Right atrium auricular region (tissue), 2 donors: ENCODE measurements around the gene CLIP4. TPM values are rescaled to one million over a fixed set of nuclear protein-coding genes. Genes with fewer than 3 reads are reported as not detected.

ENCODE experiments used
- DNase-seq: peaks from one replicate; pipeline ENCODE4 v3.0.0-alpha.2; 2019; ENCODE audit warnings: low spot score
- H3K27ac ChIP-seq, 2 donors: fragments of 200-600 bp; sonication (generic); 1 replicate in 1 of 2; 2 replicates in 1 of 2; pipeline ENCODE4 v1.5.1; 2016 to 2019
- H3K27me3 ChIP-seq, 2 donors: fragments of 200-600 bp; sonication (generic); one replicate each; pipeline versions ENCODE4 v1.5.1 to v1.6.0; 2017 to 2019
- H3K36me3 ChIP-seq: fragments of 200-600 bp; sonication (generic); one replicate; pipeline ENCODE4 v1.5.1; 2016
- H3K4me1 ChIP-seq, 2 donors: fragments of 200-600 bp; sonication (generic); one replicate each; pipeline versions ENCODE4 v1.5.1 to v1.6.0; 2017 to 2019
- H3K4me3 ChIP-seq, 2 donors: fragments of 200-600 bp; sonication (generic); 1 replicate in 1 of 2; 2 replicates in 1 of 2; pipeline ENCODE4 v1.5.1; 2017 to 2019; ENCODE audit warnings: mild to moderate bottlenecking in 1 of 2, moderate library complexity in 1 of 2
- H3K9me3 ChIP-seq, 2 donors: fragments of 200-600 bp; sonication (generic); one replicate each; pipeline ENCODE4 v1.5.1; 2019
- CTCF ChIP-seq, 2 donors: fragments of 200-600 bp; sonication (generic); IDR thresholded peaks; one replicate each; pipeline ENCODE4 v1.5.1; 2019; ENCODE audit warnings: antibody characterized with exemption in 2 of 2
- total RNA-seq, 2 donors: library from RNA; depleted of rRNA; stranded (reverse); fragments of >200 nt; gene quantifications; one replicate each; pipeline ENCODE4 v1.1.0, GENCODE V29; 2016

CLIP4 gene
- total RNA-seq, 2 donors from 2014 or later: 66.5 to 71.0 TPM

DNA sequence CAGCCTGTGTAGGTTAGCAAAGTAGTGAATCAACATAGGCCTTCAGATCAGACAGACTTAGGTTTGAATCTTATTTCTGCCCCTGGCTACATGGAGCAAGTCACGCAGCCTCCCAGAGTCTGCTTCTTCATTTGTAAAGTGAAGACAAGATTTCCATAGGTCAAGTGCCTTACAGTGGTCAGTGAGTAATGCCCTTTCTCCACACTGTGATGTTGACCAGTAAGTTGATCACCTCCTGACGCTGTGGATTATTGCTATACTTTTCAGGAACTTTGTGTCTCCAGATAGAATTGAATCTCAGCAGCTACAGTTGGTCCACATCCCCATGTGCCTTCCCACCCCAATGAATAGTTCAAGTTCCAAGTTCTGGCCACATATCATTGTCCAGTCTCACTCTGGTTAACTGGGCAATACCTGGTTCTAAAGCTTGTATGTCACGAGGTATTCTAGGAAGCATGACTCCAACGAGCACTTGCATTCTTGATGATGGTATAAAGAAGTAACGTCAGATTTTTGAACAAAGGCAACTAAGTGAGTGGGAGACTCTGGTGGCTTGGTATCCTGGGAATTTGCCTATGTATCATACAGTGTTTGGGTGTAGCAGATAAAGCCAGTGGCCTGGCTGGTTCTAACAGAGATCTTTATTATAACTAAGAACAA, 2.1 kb upstream of the CLIP4 start:
- peak overlapping the region; percentile 94 to 97 for H3K27ac ChIP-seq
- no peak overlapping the region for H3K4me3 ChIP-seq
- no peaks in the 10 kb centered on the region for H3K36me3 ChIP-seq

GRCh38 chr2:29113891-29114321, 1.3 kb upstream of the CLIP4 start:
- H3K36me3 ChIP-seq: no peaks in the 10 kb centered on the region
- DNase-seq: peak; percentile 81
- no peaks in the 10 kb centered on the region for H3K9me3 ChIP-seq
- no peaks in the 10 kb centered on the region for H3K27me3 ChIP-seq
- TF ChIP-seq CTCF (IDR thresholded peaks at IDR 0.05): no peak
- peaks cover 0 to 30% of the 10 kb centered on the region in 2 donors for H3K4me1 ChIP-seq
- peak overlapping the region; percentile 94 to 97 for H3K27ac ChIP-seq
- no peak overlapping the region for H3K4me3 ChIP-seq

More for the DNA sequence above, 2.1 kb upstream of the CLIP4 start:
- no peak for DNase-seq
- Histone ChIP-seq H3K9me3 (no peaks in the 10 kb centered on the region), H3K4me1 (peaks cover 0 to 28% of the 10 kb centered on the region in 2 donors), H3K27me3 (no peaks in the 10 kb centered on the region)
- no peak for TF ChIP-seq CTCF (IDR thresholded peaks at IDR 0.05)

GRCh38 chr2:29114586-29114945, 649 bp upstream of the CLIP4 start:
- Histone ChIP-seq H3K9me3 (no peaks in the 10 kb centered on the region), H3K27me3 (no peaks in the 10 kb centered on the region), H3K4me1 (peaks cover 0 to 30% of the 10 kb centered on the region in 2 donors), H3K27ac (peak overlapping the region; percentile 94 to 97), H3K36me3 (no peaks in the 10 kb centered on the region), H3K4me3 (peak overlapping the region; percentile 50 to 77)
- TF ChIP-seq CTCF (IDR thresholded peaks at IDR 0.05): no peak
- DNase-seq: no peak

DNA sequence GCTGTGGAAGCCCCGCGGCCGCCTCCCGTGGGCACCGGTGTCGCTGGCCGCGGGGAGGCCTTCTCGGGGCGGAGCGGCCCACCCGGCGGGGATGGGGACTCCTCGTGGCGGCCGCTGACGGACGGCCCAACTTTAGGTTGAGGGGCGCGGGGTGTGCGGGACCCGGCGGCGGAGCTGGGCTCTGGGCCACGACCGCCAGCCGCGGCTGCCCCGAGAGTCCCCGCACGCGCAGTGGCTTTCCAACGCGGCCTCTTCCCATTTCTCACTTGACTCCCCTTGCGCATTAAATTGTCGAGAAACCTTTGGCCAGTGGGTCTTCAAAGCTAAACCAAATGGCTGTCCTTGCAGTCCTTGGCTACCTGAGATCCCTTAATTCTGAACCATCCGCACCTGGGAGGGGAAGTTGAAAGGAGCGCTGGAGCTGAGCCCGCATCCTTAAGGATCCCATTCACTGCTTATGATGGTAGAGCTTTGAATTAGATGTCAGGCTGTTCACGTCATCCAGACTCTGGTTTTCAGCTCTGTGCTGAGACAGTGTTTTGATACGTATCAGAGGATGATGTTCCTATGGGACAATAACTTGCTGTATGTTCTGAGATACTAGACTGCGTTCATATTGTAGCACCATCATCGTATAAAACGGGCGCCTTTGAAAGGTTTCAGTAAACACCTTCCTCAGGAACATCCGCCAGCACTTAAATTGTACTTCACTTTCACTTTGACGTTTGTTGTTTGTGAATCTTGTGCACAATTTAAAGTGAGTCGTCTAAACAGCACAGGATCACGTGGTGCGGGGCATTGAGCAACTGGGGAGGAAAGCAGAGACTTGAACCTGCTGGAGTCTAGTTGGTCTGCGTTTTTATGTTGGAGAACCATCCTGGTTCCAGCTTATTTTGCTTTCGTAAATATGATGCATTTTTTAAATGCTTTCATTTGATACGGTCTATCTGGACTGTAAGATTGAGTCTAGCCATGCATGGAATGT, 874 bp downstream of the CLIP4 start:
- H3K27me3 ChIP-seq: no peaks in the 10 kb centered on the region
- TF ChIP-seq CTCF (IDR thresholded peaks at IDR 0.05): no peak
- no peaks in the 10 kb centered on the region for H3K36me3 ChIP-seq
- H3K4me1 ChIP-seq: peaks cover 0 to 38% of the 10 kb centered on the region in 2 donors
- peak; percentile 84 for DNase-seq
- peak overlapping the region; percentile 94 to 97 for H3K27ac ChIP-seq
- H3K9me3 ChIP-seq: no peaks in the 10 kb centered on the region
- H3K4me3 ChIP-seq: peak overlapping the region; percentile 50 to 77

GRCh38 chr2:29117636-29118303, 2.6 kb downstream of the CLIP4 start:
- no peak overlapping the region for H3K4me3 ChIP-seq
- H3K36me3 ChIP-seq: no peaks in the 10 kb centered on the region
- H3K27ac ChIP-seq: peak overlapping the region; percentile 94 to 97
- peaks cover 0 to 45% of the 10 kb centered on the region in 2 donors for H3K4me1 ChIP-seq
- H3K9me3 ChIP-seq: no peaks in the 10 kb centered on the region
- no peak for DNase-seq
- no peak for TF ChIP-seq CTCF (IDR thresholded peaks at IDR 0.05)
- H3K27me3 ChIP-seq: no peaks in the 10 kb centered on the region
